HEK293T (cell line): ENCODE measurements around the gene MAPRE2.

ENCODE experiments used
- CTCF ChIA-PET: fragments of 350-600 bp; formaldehyde crosslinking; extraction: SDS; loops from one replicate; lab custom pipeline; 2021; ENCODE audit warnings: antibody characterized with exemption, inconsistent platforms; lab: Yijun Ruan, JAX
- POLR2A ChIA-PET: fragments of 350-600 bp; formaldehyde crosslinking; extraction: SDS; loops from one replicate; lab custom pipeline; 2020; ENCODE audit warnings: antibody characterized with exemption, inconsistent platforms; lab: Yijun Ruan, JAX
- DNase-seq: peaks from one replicate; pipeline ENCODE4 v3.0.0; 2012; ENCODE audit warnings: mixed read lengths; ENCODE audit errors: extremely low spot score
- ARNT ChIP-seq: fragments of 450-650 bp; IDR thresholded peaks from 2 replicates; pipeline ENCODE4 v1.6.1; 2017; ENCODE audit warnings: mild to moderate bottlenecking
- BHLHE40 ChIP-seq: fragments of 450-650 bp; IDR thresholded peaks from 2 replicates; pipeline ENCODE4 v1.6.1; 2016; ENCODE audit warnings: mild to moderate bottlenecking, moderate library complexity, borderline replicate concordance
- CTBP1 ChIP-seq: fragments of 450-650 bp; IDR thresholded peaks from 2 replicates; pipeline ENCODE4 v1.6.1; 2016; ENCODE audit warnings: borderline replicate concordance
- ELF4 ChIP-seq: fragments of 450-650 bp; IDR thresholded peaks from 2 replicates; pipeline ENCODE4 v1.6.1; 2017; ENCODE audit warnings: antibody characterized with exemption
- FOXA1 ChIP-seq: fragments of 450-650 bp; IDR thresholded peaks from 2 replicates; pipeline ENCODE4 v1.6.1; 2016; ENCODE audit warnings: mild to moderate bottlenecking
- FOXK2 ChIP-seq: fragments of 450-650 bp; IDR thresholded peaks from 2 replicates; pipeline ENCODE4 v1.6.1; 2016; ENCODE audit warnings: mild to moderate bottlenecking
- FOXM1 ChIP-seq: fragments of 450-650 bp; IDR thresholded peaks from 2 replicates; pipeline ENCODE4 v1.6.1; 2017; ENCODE audit warnings: mild to moderate bottlenecking, borderline replicate concordance
- HDGF ChIP-seq: fragments of 450-650 bp; IDR thresholded peaks from 2 replicates; pipeline ENCODE4 v1.6.1; 2017; ENCODE audit warnings: antibody characterized with exemption, borderline replicate concordance
- L3MBTL2 ChIP-seq: fragments of 450-650 bp; conservative IDR thresholded peaks from 2 replicates; pipeline ENCODE4 v1.6.1; 2016; ENCODE audit warnings: mild to moderate bottlenecking
- LEF1 ChIP-seq: fragments of 450-650 bp; IDR thresholded peaks from 2 replicates; pipeline ENCODE4 v1.6.1; 2017; ENCODE audit warnings: mild to moderate bottlenecking, borderline replicate concordance
- NFRKB ChIP-seq: fragments of 450-650 bp; IDR thresholded peaks from 2 replicates; pipeline ENCODE4 v1.6.1; 2016; ENCODE audit warnings: mild to moderate bottlenecking, moderate library complexity
- SP1 ChIP-seq: fragments of 450-650 bp; IDR thresholded peaks from 2 replicates; pipeline ENCODE4 v1.6.1; 2017
- SUZ12 ChIP-seq: fragments of 450-650 bp; IDR thresholded peaks from 2 replicates; pipeline ENCODE4 v1.6.1; 2016; ENCODE audit warnings: mild to moderate bottlenecking
- TARDBP ChIP-seq: fragments of 450-650 bp; IDR thresholded peaks from 2 replicates; pipeline ENCODE4 v1.6.1; 2016
- ZNF384 ChIP-seq: fragments of 450-650 bp; IDR thresholded peaks from 2 replicates; pipeline ENCODE4 v1.6.1; 2016
- TF ChIP-seq, protein P1 (sequence below): fragments of 450-650 bp; IDR thresholded peaks from 2 replicates; pipeline ENCODE4 v1.6.1; 2016

The MAPRE2 gene

GRCh38 chr18:35062408-35062807 is 21.2 kb downstream of the MAPRE2 start:
- POLR2A ChIA-PET = no interaction called here
- no peak for DNase-seq
- TF ChIP-seq L3MBTL2 (no peak), ZNF384 (no peak), HDGF (no peak), FOXM1 (no peak), NFRKB (no peak), BHLHE40 (no peak), FOXA1 (no peak), TARDBP (no peak), FOXK2 (no peak), SP1 (no peak), LEF1 (no peak), CTBP1 (no peak), ARNT (no peak), ELF4 (no peak), SUZ12 (no peak)
- TF ChIP-seq, protein P1, sequence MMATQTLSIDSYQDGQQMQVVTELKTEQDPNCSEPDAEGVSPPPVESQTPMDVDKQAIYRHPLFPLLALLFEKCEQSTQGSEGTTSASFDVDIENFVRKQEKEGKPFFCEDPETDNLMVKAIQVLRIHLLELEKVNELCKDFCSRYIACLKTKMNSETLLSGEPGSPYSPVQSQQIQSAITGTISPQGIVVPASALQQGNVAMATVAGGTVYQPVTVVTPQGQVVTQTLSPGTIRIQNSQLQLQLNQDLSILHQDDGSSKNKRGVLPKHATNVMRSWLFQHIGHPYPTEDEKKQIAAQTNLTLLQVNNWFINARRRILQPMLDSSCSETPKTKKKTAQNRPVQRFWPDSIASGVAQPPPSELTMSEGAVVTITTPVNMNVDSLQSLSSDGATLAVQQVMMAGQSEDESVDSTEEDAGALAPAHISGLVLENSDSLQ = no peak
- CTCF ChIA-PET = no interaction called here

DNA sequence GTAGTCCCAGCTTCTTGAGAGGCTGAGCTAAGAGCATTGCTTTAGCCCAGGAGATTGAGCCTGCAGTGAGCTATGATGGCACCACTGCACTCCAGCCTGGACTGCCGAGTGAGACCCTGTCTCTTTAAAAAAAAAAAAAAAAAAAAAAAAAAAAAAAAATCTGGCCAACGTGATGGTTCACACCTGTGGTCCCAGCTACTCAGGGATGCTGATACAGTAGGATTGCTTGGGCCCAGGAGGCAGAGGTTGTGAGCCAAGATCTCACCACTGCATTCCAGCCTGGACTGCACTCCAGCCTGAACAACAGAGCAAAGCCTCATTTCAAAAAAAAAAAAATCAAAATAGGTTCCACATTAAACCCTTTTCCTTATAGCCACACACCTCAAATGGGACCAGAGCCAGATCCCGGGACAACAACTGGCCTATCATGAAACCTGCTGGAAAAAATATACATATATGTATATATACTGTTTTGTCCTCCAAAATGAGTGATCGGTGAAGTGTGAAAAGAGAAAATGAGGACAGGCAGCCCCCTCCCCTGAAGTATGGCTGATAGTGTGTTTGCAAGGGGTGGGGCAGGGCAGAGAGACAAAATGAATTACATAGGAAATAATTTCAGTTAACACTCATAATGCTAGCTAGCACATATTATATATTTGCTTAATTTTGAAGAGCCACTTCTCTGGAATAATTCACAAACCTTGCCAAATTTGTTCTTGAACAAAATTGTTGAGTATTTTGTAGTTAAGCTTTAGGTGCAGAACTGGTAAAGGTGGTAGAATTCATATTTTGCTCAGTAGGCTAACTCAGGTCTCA is 22.9 kb downstream of the MAPRE2 start:
- CTCF ChIA-PET = no interaction called here
- no peak for TF ChIP-seq FOXM1
- no peak for TF ChIP-seq BHLHE40
- TF ChIP-seq FOXK2 = no peak
- no peak for TF ChIP-seq L3MBTL2
- no peak for TF ChIP-seq ZNF384
- TF ChIP-seq ARNT = no peak
- TF ChIP-seq TARDBP = no peak
- no peak for TF ChIP-seq HDGF
- no peak for TF ChIP-seq ELF4
- no peak for TF ChIP-seq SUZ12
- TF ChIP-seq SP1 = no peak
- TF ChIP-seq, protein P1 = no peak
- TF ChIP-seq NFRKB = no peak
- TF ChIP-seq LEF1 = no peak
- TF ChIP-seq CTBP1 = no peak
- POLR2A ChIA-PET = no interaction called here
- DNase-seq = no peak

- no peak for DNase-seq
- ChIA-PET POLR2A (no interaction called here), CTCF (no interaction called here)
- TF ChIP-seq L3MBTL2 (no peak), TARDBP (no peak), CTBP1 (no peak), SUZ12 (no peak), FOXA1 (no peak), ARNT (no peak), ZNF384 (no peak), FOXK2 (no peak), LEF1 (no peak), ELF4 (no peak), NFRKB (no peak), FOXM1 (no peak), HDGF (no peak), BHLHE40 (no peak), SP1 (no peak)
- TF ChIP-seq, protein P1 = no peak
These were observed 26.2 kb downstream of the MAPRE2 start for GRCh38 chr18:35067454-35067853.

GRCh38 chr18:35071819-35072247 is 30.6 kb downstream of the MAPRE2 start:
- CTCF ChIA-PET = interaction anchor here (0.9 kb wide), 1 partner anchor 91 kb away, joined by 3 read pairs; no protein-coding TSS in a partner anchor
- no peak for TF ChIP-seq L3MBTL2
- TF ChIP-seq CTBP1 = no peak
- TF ChIP-seq FOXA1 = no peak
- no peak for TF ChIP-seq HDGF
- TF ChIP-seq TARDBP = no peak
- TF ChIP-seq SUZ12 = no peak
- TF ChIP-seq, protein P1 = no peak
- no peak for TF ChIP-seq BHLHE40
- POLR2A ChIA-PET = no interaction called here
- DNase-seq = no peak

- ChIA-PET CTCF (interaction anchor here (0.9 kb wide), 1 partner anchor 90 kb away, joined by 3 read pairs; no protein-coding TSS in a partner anchor), POLR2A (no interaction called here)
- TF ChIP-seq SUZ12 = no peak
- TF ChIP-seq FOXA1 = no peak
- TF ChIP-seq BHLHE40 = no peak
- no peak for TF ChIP-seq FOXK2
- TF ChIP-seq LEF1 = no peak
- no peak for TF ChIP-seq CTBP1
- no peak for TF ChIP-seq TARDBP
- no peak for TF ChIP-seq ARNT
- TF ChIP-seq SP1 = no peak
- no peak for TF ChIP-seq L3MBTL2
- TF ChIP-seq ZNF384 = no peak
- no peak for TF ChIP-seq ELF4
- TF ChIP-seq FOXM1 = no peak
- no peak for TF ChIP-seq HDGF
- TF ChIP-seq, protein P1 = no peak
- TF ChIP-seq NFRKB = no peak
- no peak for DNase-seq
These were observed 31.4 kb downstream of the MAPRE2 start for GRCh38 chr18:35072616-35073015.
